ENCODE measurements around the gene GBX2. TPM values are rescaled to one million over a fixed set of nuclear protein-coding genes. Genes with fewer than 3 reads are reported as not detected.

Gene GBX2
- under 1 TPM in 1 of 2 donors, not detected in 1; 0.20 TPM for total RNA-seq
- polyA plus RNA-seq (2013, experiment 1 of 2), result 26.5 TPM
- polyA plus RNA-seq (2013, experiment 2 of 2), result 24.3 TPM
- long read RNA-seq, experiment 1, result 0 reads
- long read RNA-seq, experiment 2, result 0 reads
- long read RNA-seq, experiment 3, partial matches to known transcripts, result 0 of 1 reads
- long read RNA-seq, experiment 3, other reads (novel, unspliced or antisense), result 0 of 1 reads
- long read RNA-seq, experiment 4, result 0 reads

- Mint-ChIP-seq H3K36me3 (ENCODE audit: low read depth) (no peaks in the 10 kb centered on the region), H3K4me3 (peak within 1 kb of the TSS; percentile 37), H3K27ac (no peak within 1 kb of the TSS), H3K4me1 (peaks cover 19% of the 10 kb centered on the region), H3K27me3 (ENCODE audit: insufficient read depth) (peaks cover 87% of the 10 kb centered on the region), H3K9me3 (no peaks in the 10 kb centered on the region)
- no peak for TF ChIP-seq CTCF (conservative IDR thresholded peaks at IDR 0.05)
- no peak within 1 kb of the TSS for H3K9ac ChIP-seq (ENCODE audit: extremely low read depth, low read length, poor library complexity, severe bottlenecking)
- DNase-seq, result peak; percentile 97
- WGBS, 2 experiments (ENCODE audit: insufficient coverage in 1 of 2, insufficient read length in 1 of 2), result 0 to 1% methylated on average over 9 to 105 of the region's 105 CpGs
- peaks cover 4% of the 10 kb centered on the region for H3K4me1 ChIP-seq (ENCODE audit: control insufficient read depth, insufficient read depth, low read length)
- H3K27ac ChIP-seq (ENCODE audit: low read depth, low read length), result peak within 1 kb of the TSS; percentile 38
- no peaks in the 10 kb centered on the region for H3K9me3 ChIP-seq (ENCODE audit: control insufficient read depth, low read length)
- H3K4me3 ChIP-seq (ENCODE audit: low read length), result peak within 1 kb of the TSS; percentile 60
- peaks cover 100% of the 10 kb centered on the region for H3K27me3 ChIP-seq (ENCODE audit: control insufficient read depth, insufficient read depth, low read length, poor library complexity, severe bottlenecking)
- H3K36me3 ChIP-seq (ENCODE audit: control insufficient read depth, insufficient read depth, low read length), result no peaks in the 10 kb centered on the region
Measured at GRCh38 chr2:236168110-236169080, at the start of gene GBX2. GBX2 (minus strand) TSS chr2:236168386; CDS start chr2:236167971, 415 bp downstream.

- Histone ChIP-seq H3K27me3 (ENCODE audit: control insufficient read depth, insufficient read depth, low read length, poor library complexity, severe bottlenecking) (no peaks in the 10 kb centered on the region), H3K36me3 (ENCODE audit: control insufficient read depth, insufficient read depth, low read length) (no peaks in the 10 kb centered on the region), H3K27ac (ENCODE audit: low read depth, low read length) (no peak overlapping the region), H3K4me1 (ENCODE audit: control insufficient read depth, insufficient read depth, low read length) (no peaks in the 10 kb centered on the region), H3K9ac (ENCODE audit: extremely low read depth, low read length, poor library complexity, severe bottlenecking) (no peak overlapping the region), H3K9me3 (ENCODE audit: control insufficient read depth, low read length) (peaks cover 1% of the 10 kb centered on the region), H3K4me3 (ENCODE audit: low read length) (no peak overlapping the region)
- H3K4me3 Mint-ChIP-seq, result no peak overlapping the region
- 89 to 91% methylated on average over 4 of the region's 4 CpGs for WGBS, 2 experiments (ENCODE audit: insufficient coverage in 1 of 2, insufficient read length in 1 of 2)
- no peaks in the 10 kb centered on the region for H3K36me3 Mint-ChIP-seq (ENCODE audit: low read depth)
- DNase-seq, result no peak
- no peaks in the 10 kb centered on the region for H3K4me1 Mint-ChIP-seq
- H3K9me3 Mint-ChIP-seq, result peaks cover 2% of the 10 kb centered on the region
- no peak overlapping the region for H3K27ac Mint-ChIP-seq
- TF ChIP-seq CTCF (conservative IDR thresholded peaks at IDR 0.05), result no peak
- peaks cover 30% of the 10 kb centered on the region for H3K27me3 Mint-ChIP-seq (ENCODE audit: insufficient read depth)
Measured at GRCh38 chr2:236217926-236218325, 49.7 kb upstream of the GBX2 start.

- no peak for TF ChIP-seq CTCF (conservative IDR thresholded peaks at IDR 0.05)
- no peak overlapping the region for H3K27ac Mint-ChIP-seq
- no peak overlapping the region for H3K4me3 Mint-ChIP-seq
- H3K4me1 Mint-ChIP-seq, result no peaks in the 10 kb centered on the region
- H3K36me3 Mint-ChIP-seq (ENCODE audit: low read depth), result no peaks in the 10 kb centered on the region
- Histone ChIP-seq H3K4me3 (ENCODE audit: low read length) (no peak overlapping the region), H3K36me3 (ENCODE audit: control insufficient read depth, insufficient read depth, low read length) (no peaks in the 10 kb centered on the region), H3K9ac (ENCODE audit: extremely low read depth, low read length, poor library complexity, severe bottlenecking) (no peak overlapping the region), H3K4me1 (ENCODE audit: control insufficient read depth, insufficient read depth, low read length) (no peaks in the 10 kb centered on the region), H3K9me3 (ENCODE audit: control insufficient read depth, low read length) (no peaks in the 10 kb centered on the region), H3K27me3 (ENCODE audit: control insufficient read depth, insufficient read depth, low read length, poor library complexity, severe bottlenecking) (no peaks in the 10 kb centered on the region), H3K27ac (ENCODE audit: low read depth, low read length) (no peak overlapping the region)
- no peak for DNase-seq
- no peaks in the 10 kb centered on the region for H3K9me3 Mint-ChIP-seq
- peaks cover 29% of the 10 kb centered on the region for H3K27me3 Mint-ChIP-seq (ENCODE audit: insufficient read depth)
- WGBS, 2 experiments (ENCODE audit: insufficient coverage in 1 of 2, insufficient read length in 1 of 2), result 90 to 92% methylated on average over 7 of the region's 7 CpGs
Measured at GRCh38 chr2:236216711-236217110, 48.5 kb upstream of the GBX2 start.

All from endodermal cell (in vitro differentiated cells).